Uterus (tissue), 2 donors: ENCODE measurements around the gene ASPG.

Experiments
- CTCF ChIP-seq, 4 experiments: fragments of 200-600 bp in 2 of 4; fragments of 450-650 bp in 2 of 4; sonication (generic) in 2 of 4; IDR thresholded peaks; one replicate each; pipeline ENCODE4 v1.5.1; 2016 to 2019; ENCODE audit warnings: antibody characterized with exemption in 4 of 4, mild to moderate bottlenecking in 2 of 4, moderate library complexity in 1 of 4
- POLR2A ChIP-seq, 2 donors: fragments of 450-650 bp; IDR thresholded peaks; one replicate each; pipeline ENCODE4 v1.6.1; 2016; ENCODE audit warnings: antibody characterized with exemption in 2 of 2, mild to moderate bottlenecking in 1 of 2, moderate library complexity in 1 of 2

- TF ChIP-seq CTCF (IDR thresholded peaks at IDR 0.05) (no peak), POLR2A (IDR thresholded peaks at IDR 0.05) (no peak)
Measured at GRCh38 chr14:104103446-104104075, 18.1 kb downstream of the ASPG start.
